HFF-Myc (cell line): ENCODE results near the gene DACH1.

Experiments
- DNase-seq: peaks from one replicate; pipeline ENCODE4 v3.0.0-alpha.2; 2011; ENCODE audit warnings: low read depth; ENCODE audit errors: extremely low read depth
- H3K4me3 ChIP-seq: replicated peaks from 2 replicates; pipeline ENCODE4 v1.5.1; 2011; ENCODE audit warnings: low read depth, mild to moderate bottlenecking, control low read depth, low read length
- TF ChIP-seq, protein P1 (sequence below): IDR thresholded peaks from 2 replicates; pipeline ENCODE4 v1.5.1; 2012; ENCODE audit warnings: mild to moderate bottlenecking, low read depth, low read length, control low read depth; ENCODE audit errors: missing control alignments

DACH1 gene

DNA sequence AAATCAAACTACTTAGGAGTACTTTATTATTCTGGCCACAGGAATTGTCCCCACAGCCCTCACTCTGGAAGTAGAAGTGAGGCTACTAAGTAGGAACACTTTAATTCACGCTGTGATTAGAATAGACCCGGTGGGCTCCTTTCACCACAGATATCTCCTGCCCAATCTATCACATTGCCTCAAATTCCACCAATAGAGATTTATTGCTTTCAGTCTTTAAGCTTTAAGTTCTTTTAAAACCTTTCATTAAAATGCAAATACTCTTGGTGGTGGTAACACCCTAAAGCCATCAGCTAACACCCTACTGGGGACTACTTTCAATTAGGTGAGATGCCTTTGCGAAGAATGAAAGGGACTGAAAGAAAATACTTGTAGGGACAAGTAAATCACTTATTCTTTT is 181.9 kb downstream of the DACH1 start:
- H3K4me3 ChIP-seq: no peak overlapping the region
- TF ChIP-seq, protein P1, sequence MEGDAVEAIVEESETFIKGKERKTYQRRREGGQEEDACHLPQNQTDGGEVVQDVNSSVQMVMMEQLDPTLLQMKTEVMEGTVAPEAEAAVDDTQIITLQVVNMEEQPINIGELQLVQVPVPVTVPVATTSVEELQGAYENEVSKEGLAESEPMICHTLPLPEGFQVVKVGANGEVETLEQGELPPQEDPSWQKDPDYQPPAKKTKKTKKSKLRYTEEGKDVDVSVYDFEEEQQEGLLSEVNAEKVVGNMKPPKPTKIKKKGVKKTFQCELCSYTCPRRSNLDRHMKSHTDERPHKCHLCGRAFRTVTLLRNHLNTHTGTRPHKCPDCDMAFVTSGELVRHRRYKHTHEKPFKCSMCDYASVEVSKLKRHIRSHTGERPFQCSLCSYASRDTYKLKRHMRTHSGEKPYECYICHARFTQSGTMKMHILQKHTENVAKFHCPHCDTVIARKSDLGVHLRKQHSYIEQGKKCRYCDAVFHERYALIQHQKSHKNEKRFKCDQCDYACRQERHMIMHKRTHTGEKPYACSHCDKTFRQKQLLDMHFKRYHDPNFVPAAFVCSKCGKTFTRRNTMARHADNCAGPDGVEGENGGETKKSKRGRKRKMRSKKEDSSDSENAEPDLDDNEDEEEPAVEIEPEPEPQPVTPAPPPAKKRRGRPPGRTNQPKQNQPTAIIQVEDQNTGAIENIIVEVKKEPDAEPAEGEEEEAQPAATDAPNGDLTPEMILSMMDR: no peak
- DNase-seq: no peak

DNA sequence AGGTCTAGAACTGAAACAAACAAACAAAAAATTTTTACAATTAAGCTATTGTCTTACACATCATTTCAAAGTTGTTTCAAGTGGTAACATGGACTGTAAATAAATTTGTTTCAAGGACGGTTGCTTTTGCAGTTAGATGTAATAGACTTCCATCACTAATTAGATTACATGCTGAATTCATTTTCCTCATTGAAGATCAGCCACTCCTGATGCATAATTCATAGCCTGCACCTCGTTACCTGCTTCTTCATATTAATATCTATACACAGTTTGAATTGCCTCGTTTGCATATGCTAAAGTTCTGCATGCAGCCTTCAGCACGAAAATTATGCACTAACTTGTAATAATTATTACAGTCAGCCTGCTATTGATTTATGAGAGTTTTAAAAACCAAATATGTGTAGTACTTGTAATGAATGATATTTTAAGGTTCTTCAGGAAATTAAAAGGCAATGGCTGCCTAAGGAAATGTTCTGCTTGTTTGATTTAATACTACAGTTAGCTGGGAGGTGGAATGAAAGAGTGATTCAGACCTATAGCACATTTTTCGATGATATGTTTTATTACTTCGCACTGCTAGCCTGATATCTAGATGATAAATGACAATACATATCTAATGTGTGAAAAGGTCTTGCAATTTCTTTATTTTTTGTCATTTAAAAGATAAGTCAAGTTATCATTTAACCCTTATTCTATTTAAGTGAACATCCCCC is 184.9 kb downstream of the DACH1 start:
- TF ChIP-seq, protein P1: no peak
- no peak overlapping the region for H3K4me3 ChIP-seq
- DNase-seq: no peak

DNA sequence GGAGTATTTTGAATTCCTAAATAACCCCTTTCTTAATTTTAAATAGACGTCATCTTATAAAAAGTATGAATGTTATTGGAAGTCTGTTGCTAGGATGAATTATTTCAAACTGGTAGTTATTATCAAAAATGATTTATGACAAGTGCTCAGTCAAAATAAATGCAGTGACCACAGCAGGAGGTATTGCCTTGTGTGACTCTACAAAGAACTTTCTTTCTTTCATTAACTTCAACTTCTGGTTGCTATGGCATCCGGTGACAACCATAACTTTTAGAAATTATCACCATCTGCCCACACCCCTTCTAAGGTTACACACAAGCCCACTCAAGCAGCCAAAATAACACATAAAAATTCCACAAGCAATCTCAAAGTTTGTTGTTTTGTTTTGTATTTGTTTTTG is 189.9 kb downstream of the DACH1 start:
- TF ChIP-seq, protein P1: no peak
- H3K4me3 ChIP-seq: no peak overlapping the region
- no peak for DNase-seq

DNA sequence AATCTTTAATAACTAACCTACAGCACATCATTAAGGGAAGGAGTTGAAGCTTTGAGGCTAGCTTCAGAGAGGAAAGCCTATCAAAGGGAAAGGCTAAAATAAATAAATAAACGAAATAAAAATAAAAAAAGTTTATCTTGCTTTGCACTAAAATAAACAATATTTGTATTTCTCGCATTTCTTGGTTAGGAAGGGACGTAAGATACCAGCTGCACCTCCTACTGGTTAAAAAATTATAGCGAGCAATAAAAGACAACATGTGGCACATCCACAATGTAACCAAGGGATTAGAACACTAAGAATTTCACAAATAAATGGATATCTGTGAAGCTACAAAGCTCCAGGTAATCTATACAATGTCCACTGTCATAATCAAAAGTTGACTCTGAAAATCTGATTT is 194.5 kb downstream of the DACH1 start:
- TF ChIP-seq, protein P1: no peak
- DNase-seq: no peak

DNA sequence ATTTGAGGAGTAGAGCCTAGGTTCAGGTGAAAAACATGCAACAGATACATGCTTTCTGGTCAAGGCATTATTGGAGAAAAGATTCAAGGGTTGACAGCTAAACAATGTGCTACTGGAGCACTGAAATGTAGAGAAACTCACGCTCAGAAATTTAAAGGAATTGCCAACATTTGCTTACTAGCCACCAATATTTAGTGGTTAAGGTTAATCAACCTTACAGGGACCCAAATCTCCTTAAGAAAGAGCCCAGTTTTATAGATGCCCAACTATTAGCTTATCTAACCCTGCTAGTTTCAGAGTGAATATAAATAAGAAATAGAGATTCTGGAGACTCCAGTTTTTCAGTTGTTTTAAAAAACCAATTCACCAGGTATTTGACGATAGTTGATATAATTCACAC is 203.6 kb downstream of the DACH1 start:
- DNase-seq: no peak
- H3K4me3 ChIP-seq: no peak overlapping the region
- TF ChIP-seq, protein P1: no peak

More for the DNA sequence above, 194.5 kb downstream of the DACH1 start:
- H3K4me3 ChIP-seq: no peak overlapping the region

DNA sequence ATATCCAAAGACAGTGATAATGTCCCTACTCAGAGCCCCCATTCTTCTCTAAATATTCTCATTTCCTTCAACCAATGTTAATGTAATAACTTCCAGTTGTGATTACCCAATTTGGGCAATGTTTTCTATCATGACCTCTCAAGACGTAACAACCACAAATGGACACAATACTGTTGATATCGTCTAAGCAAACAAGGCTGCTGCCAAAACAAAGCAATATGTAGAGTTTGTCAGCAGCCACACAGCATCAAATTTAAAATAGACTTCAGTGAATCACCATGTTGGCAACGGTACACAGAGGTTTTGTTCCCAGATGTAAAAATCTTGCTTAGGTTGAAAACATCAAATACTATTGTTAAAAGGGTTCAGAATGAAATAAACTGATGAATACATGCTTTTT is 205.1 kb downstream of the DACH1 start:
- H3K4me3 ChIP-seq: no peak overlapping the region
- TF ChIP-seq, protein P1: no peak
- peak; percentile 56 for DNase-seq

DNA sequence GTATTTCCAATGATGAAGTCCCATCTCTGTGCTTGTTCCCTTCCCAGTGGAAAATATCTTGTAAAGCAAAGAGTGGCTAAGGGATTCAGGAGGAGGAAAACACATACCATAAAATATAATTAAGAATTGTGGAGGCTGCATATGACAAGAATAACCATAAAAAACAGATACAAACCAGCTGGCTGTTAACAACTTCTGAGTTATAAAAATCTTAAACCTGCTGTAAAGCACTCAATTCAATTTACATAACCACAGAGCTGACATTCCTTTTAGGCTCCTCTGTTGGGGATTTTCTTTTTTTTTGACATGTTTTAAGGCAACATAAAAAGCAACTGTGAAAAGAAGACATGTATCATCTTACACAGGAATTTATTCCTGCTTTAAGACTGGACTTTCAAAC is 207.6 kb downstream of the DACH1 start:
- DNase-seq: no peak
- no peak overlapping the region for H3K4me3 ChIP-seq
- TF ChIP-seq, protein P1: no peak
